Kidney epithelial cell (primary cell): ENCODE results near the gene ENO1. TPM values are rescaled to one million over a fixed set of nuclear protein-coding genes. Genes with fewer than 3 reads are reported as not detected.
"Not testable (repeated sequence)": the region's sequence is repeated elsewhere in the genome, so short reads cannot be mapped to it uniquely, and the experiment has no call there.

ENCODE experiments used
- DNase-seq: peaks from one replicate; pipeline ENCODE4 v3.0.0-alpha.2; 2010; ENCODE audit warnings: low read depth
- H3K27me3 ChIP-seq: 2 replicates; pipeline ENCODE4 v1.6.0; 2011; ENCODE audit warnings: low read length; ENCODE audit not compliant: control insufficient read depth, insufficient read depth
- H3K36me3 ChIP-seq: 2 replicates; pipeline ENCODE4 v1.5.1; 2011; ENCODE audit warnings: low read length; ENCODE audit not compliant: control insufficient read depth, insufficient read depth
- H3K4me3 ChIP-seq: 2 replicates; pipeline ENCODE4 v1.5.1; 2011; ENCODE audit warnings: low read depth, mild to moderate bottlenecking, control low read depth, low read length
- total RNA-seq: library from RNA; depleted of rRNA; stranded (reverse); fragments of >200 nt; gene quantifications from 2 replicates; pipeline ENCODE4 v1.2.3, GENCODE V29; 2015
- TF ChIP-seq, protein P1 (sequence below): IDR thresholded peaks from 2 replicates; pipeline ENCODE4 v1.5.1; 2011; ENCODE audit warnings: mild to moderate bottlenecking, moderate library complexity, low read length, control low read depth, inconsistent platforms; ENCODE audit not compliant: insufficient read depth, poor library complexity, severe bottlenecking

The ENO1 gene
- 1,235 and 1,336 TPM in 2 replicates for total RNA-seq

DNA sequence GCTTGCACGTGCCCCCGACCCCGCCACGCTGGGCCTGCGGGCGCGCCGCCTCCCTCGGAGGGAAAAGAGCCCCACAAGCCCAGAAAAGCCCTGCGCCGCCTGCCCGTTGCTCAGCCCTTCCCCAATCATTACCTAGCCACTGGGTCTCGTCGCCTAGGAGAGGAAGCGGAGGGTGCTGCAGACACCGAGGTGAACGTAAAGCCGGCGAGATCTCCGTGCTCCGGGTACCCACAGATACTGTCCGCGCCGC, at the start of gene ENO1:
Gene ENO1 (minus strand): TSS at position 239 of the 250 bp plus-strand sequence. CDS start 3,778 bp downstream, outside the sequence.
- TF ChIP-seq, protein P1, sequence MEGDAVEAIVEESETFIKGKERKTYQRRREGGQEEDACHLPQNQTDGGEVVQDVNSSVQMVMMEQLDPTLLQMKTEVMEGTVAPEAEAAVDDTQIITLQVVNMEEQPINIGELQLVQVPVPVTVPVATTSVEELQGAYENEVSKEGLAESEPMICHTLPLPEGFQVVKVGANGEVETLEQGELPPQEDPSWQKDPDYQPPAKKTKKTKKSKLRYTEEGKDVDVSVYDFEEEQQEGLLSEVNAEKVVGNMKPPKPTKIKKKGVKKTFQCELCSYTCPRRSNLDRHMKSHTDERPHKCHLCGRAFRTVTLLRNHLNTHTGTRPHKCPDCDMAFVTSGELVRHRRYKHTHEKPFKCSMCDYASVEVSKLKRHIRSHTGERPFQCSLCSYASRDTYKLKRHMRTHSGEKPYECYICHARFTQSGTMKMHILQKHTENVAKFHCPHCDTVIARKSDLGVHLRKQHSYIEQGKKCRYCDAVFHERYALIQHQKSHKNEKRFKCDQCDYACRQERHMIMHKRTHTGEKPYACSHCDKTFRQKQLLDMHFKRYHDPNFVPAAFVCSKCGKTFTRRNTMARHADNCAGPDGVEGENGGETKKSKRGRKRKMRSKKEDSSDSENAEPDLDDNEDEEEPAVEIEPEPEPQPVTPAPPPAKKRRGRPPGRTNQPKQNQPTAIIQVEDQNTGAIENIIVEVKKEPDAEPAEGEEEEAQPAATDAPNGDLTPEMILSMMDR = no peak

DNA sequence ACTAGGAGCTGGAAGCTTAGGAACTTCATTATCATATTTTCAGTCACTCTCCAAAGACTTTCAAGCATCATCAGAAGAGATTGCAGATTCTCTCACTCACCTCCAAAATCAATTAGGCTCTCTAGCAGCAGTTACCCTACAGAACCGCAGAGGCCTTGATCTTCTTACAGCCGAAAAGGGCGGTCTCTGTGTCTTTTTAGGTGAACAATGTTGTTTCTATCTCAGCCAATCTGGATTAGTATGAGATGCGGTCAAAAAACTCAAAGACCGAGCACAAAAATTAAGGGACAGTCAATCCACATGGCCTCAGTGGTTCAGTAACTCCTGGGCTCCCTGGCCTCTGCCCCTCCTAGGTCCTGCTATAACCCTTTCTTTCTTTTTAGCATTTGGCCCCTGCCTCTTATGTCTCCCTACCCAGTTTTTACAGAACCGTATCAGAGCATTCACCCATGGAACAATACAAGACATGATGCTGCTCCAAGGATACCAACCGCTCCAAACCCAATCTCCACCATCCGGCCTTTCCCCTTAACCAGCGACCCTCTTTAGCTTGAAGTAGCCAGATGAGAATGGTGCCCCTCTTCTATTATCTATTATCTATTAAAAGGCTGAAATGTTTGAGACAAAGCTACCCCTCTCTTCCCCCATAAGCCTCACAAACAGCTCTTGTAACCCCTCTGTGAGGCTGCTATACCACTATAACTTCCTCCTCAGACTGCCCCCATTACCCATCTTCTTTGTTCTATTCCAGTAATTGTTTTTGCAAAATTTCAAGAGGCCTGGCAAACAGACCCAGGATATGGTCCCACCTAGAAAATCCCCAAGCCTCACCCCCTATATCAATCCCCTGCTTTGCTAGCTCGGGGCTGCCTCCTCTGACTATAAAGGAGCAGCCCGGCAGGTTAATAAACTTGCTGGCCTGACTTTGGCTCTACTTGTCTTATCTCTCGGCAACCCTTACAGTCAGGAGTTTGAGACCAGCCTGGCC, 48.5 kb upstream of the ENO1 start:
- Histone ChIP-seq H3K27me3 (peaks cover 4% of the 10 kb centered on the region), H3K36me3 (no peaks in the 10 kb centered on the region), H3K4me3 (no peak overlapping the region)
- TF ChIP-seq, protein P1 = no peak
- DNase-seq = no peak

More for the DNA sequence above, at the start of gene ENO1:
- Histone ChIP-seq H3K27me3 (no peaks in the 10 kb centered on the region), H3K36me3 (no peaks in the 10 kb centered on the region), H3K4me3 (peak within 1 kb of the TSS; percentile 84)
- no peak for DNase-seq

DNA sequence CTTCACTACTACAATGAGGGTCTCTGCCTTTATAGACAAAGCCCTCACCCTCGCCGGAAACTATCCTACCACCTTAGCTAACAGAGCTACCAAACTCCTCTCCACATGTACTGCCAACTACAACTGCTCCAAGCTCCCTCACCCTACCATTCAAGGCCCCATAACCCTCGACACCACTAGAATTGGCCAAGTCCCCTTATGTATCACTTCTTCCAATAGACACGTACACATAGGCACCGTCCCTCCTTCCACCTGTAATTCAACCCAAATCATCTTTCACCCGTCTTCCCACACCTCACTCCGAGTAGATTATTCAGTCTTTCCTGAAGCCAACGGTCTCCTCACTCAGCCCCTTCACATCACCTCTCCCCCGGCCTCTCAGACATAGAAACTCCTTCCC, 47.5 kb upstream of the ENO1 start:
- DNase-seq = no peak
- no peaks in the 10 kb centered on the region for H3K36me3 ChIP-seq
- TF ChIP-seq, protein P1 = no peak

GRCh38 chr1:8925406-8925805, 46.9 kb upstream of the ENO1 start:
- Histone ChIP-seq H3K27me3 (peaks cover 4% of the 10 kb centered on the region), H3K4me3 (no peak overlapping the region), H3K36me3 (no peaks in the 10 kb centered on the region)
- DNase-seq = no peak
- TF ChIP-seq, protein P1 = no peak

More for the DNA sequence above, 47.5 kb upstream of the ENO1 start:
- H3K4me3 ChIP-seq = no peak overlapping the region
- H3K27me3 ChIP-seq = peaks cover 4% of the 10 kb centered on the region

DNA sequence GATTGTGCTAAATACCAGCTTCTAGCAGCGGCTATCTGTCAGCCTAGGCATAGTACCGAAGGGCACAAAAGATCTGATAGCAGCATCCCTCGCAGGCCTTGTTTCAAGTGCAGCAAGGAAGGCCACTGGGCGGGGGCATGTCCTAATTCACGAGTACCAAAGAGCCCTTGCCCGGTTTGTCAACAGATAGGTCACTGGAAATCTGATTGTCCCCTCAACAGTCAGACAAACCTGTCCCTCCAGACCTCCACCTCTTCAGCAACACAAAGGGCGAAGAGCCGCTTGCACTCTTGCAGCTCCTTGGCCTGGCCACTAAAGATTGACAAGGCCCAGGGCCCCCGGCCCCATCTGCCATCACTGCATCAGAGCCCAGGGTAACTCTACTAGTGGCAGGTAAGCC, 44.5 kb upstream of the ENO1 start:
- DNase-seq = no peak
- TF ChIP-seq, protein P1 = no peak
- Histone ChIP-seq H3K36me3 (no peaks in the 10 kb centered on the region), H3K4me3 (no peak overlapping the region), H3K27me3 (peaks cover 4% of the 10 kb centered on the region)

GRCh38 chr1:8917536-8917935, 39.0 kb upstream of the ENO1 start:
- not testable (repeated sequence) for H3K27me3 ChIP-seq, H3K4me3 ChIP-seq, H3K36me3 ChIP-seq, DNase-seq
